Mesendoderm (in vitro differentiated cells): ENCODE results near the gene PCDH1.
A peak's percentile ranks its signal among the peaks of the same experiment; 100 is the strongest.

Source experiments
- DNase-seq: peaks from one replicate; pipeline ENCODE4 v3.0.0; 2013
- H2AK5ac ChIP-seq: 2 replicates; pipeline ENCODE4 v1.6.1; 2013; ENCODE audit warnings: low read length, inconsistent platforms
- H2BK120ac ChIP-seq: 2 replicates; pipeline ENCODE4 v1.6.1; 2013; ENCODE audit warnings: low read depth, mild to moderate bottlenecking, low read length, moderate library complexity, mixed read lengths
- H2BK15ac ChIP-seq: replicated peaks from 2 replicates; pipeline ENCODE4 v1.6.1; 2013; ENCODE audit warnings: low read depth, mild to moderate bottlenecking, moderate library complexity
- H2BK5ac ChIP-seq: 2 replicates; pipeline ENCODE4 v1.6.1; 2013; ENCODE audit warnings: low read length, inconsistent platforms
- H3K18ac ChIP-seq: 2 replicates; pipeline ENCODE4 v1.6.1; 2013; ENCODE audit warnings: mild to moderate bottlenecking, low read length, mixed read lengths
- H3K23ac ChIP-seq: one replicate; pipeline ENCODE4 v1.6.1; 2013; ENCODE audit warnings: low read length
- H3K27ac ChIP-seq: 2 replicates; pipeline ENCODE4 v1.5.1; 2013; ENCODE audit warnings: low read depth, mild to moderate bottlenecking, inconsistent platforms, low read length, moderate library complexity
- H3K27me3 ChIP-seq: 2 replicates; pipeline ENCODE4 v1.6.1; 2013; ENCODE audit warnings: low read length, control low read depth, mild to moderate bottlenecking, inconsistent platforms; ENCODE audit not compliant: insufficient read depth, poor library complexity
- H3K36me3 ChIP-seq: 2 replicates; pipeline ENCODE4 v1.6.1; 2013; ENCODE audit warnings: low read length, inconsistent platforms; ENCODE audit not compliant: control insufficient read depth, insufficient read depth
- H3K4ac ChIP-seq: one replicate; pipeline ENCODE4 v1.6.1; 2013; ENCODE audit warnings: low read depth, mild to moderate bottlenecking, low read length, moderate library complexity
- H3K4me1 ChIP-seq: 2 replicates; pipeline ENCODE4 v1.6.1; 2013; ENCODE audit warnings: low read depth, low read length, inconsistent platforms; ENCODE audit not compliant: control insufficient read depth
- H3K4me2 ChIP-seq: 2 replicates; pipeline ENCODE4 v1.6.1; 2013; ENCODE audit warnings: low read length
- H3K4me3 ChIP-seq: 2 replicates; pipeline ENCODE4 v1.5.1; 2013; ENCODE audit warnings: mild to moderate bottlenecking, low read length
- H3K56ac ChIP-seq: one replicate; pipeline ENCODE4 v1.6.1; 2013; ENCODE audit warnings: low read length
- H3K79me1 ChIP-seq: 2 replicates; pipeline ENCODE4 v1.6.1; 2013; ENCODE audit warnings: low read length, inconsistent platforms
- H3K79me2 ChIP-seq: 2 replicates; pipeline ENCODE4 v1.6.1; 2013; ENCODE audit warnings: mild to moderate bottlenecking, low read length; ENCODE audit not compliant: control insufficient read depth, insufficient read depth
- H3K9ac ChIP-seq: 2 replicates; pipeline ENCODE4 v1.6.1; 2013; ENCODE audit warnings: low read length, inconsistent platforms
- H4K5ac ChIP-seq: one replicate; pipeline ENCODE4 v1.6.1; 2013; ENCODE audit warnings: low read length
- H4K8ac ChIP-seq: one replicate; pipeline ENCODE4 v1.6.1; 2013; ENCODE audit warnings: low read depth, mild to moderate bottlenecking, control low read depth, low read length, moderate library complexity
- WGBS: extraction: QIAGEN DNeasy Blood & Tissue Kit; methylation state at CpG from one replicate; pipeline ENCODE4 v1.1.7; 2013; ENCODE audit warnings: low lambda C conversion rate, missing lambda C conversion rate; ENCODE audit not compliant: insufficient coverage; ENCODE audit errors: extremely low coverage; 5-methylcytosine and 5-hydroxymethylcytosine counted together

The PCDH1 gene

GRCh38 chr5:141828162-141828561 lies 50.0 kb downstream of the PCDH1 start:
- no peaks in the 10 kb centered on the region for H3K4me1 ChIP-seq
- H2AK5ac ChIP-seq, result no peak overlapping the region
- H4K5ac ChIP-seq, result no peak overlapping the region
- H3K9ac ChIP-seq, result no peak overlapping the region
- DNase-seq, result no peak
- H3K23ac ChIP-seq, result no peak overlapping the region
- no peaks in the 10 kb centered on the region for H3K79me2 ChIP-seq
- H3K4ac ChIP-seq, result no peak overlapping the region
- no peak overlapping the region for H3K4me2 ChIP-seq
- no peak overlapping the region for H2BK15ac ChIP-seq
- no peak overlapping the region for H3K4me3 ChIP-seq
- no peak overlapping the region for H3K27ac ChIP-seq
- H3K36me3 ChIP-seq, result no peaks in the 10 kb centered on the region
- H3K56ac ChIP-seq, result no peak overlapping the region
- H4K8ac ChIP-seq, result no peak overlapping the region
- no peak overlapping the region for H2BK5ac ChIP-seq
- H2BK120ac ChIP-seq, result no peak overlapping the region
- WGBS, result no CpG with 5 or more reads among the region's 4 CpGs
- H3K27me3 ChIP-seq, result no peaks in the 10 kb centered on the region
- H3K79me1 ChIP-seq, result no peaks in the 10 kb centered on the region
- no peak overlapping the region for H3K18ac ChIP-seq

GRCh38 chr5:141826674-141827073 lies 51.5 kb downstream of the PCDH1 start:
- no peak overlapping the region for H3K18ac ChIP-seq
- no peaks in the 10 kb centered on the region for H3K36me3 ChIP-seq
- H3K9ac ChIP-seq, result no peak overlapping the region
- peak overlapping the region; percentile 32 for H2AK5ac ChIP-seq
- H4K8ac ChIP-seq, result no peak overlapping the region
- H2BK15ac ChIP-seq, result no peak overlapping the region
- no peak overlapping the region for H2BK120ac ChIP-seq
- H3K4ac ChIP-seq, result no peak overlapping the region
- H3K79me2 ChIP-seq, result no peaks in the 10 kb centered on the region
- H3K27ac ChIP-seq, result no peak overlapping the region
- H3K4me3 ChIP-seq, result no peak overlapping the region
- no peak for DNase-seq
- H2BK5ac ChIP-seq, result no peak overlapping the region
- no peak overlapping the region for H3K4me2 ChIP-seq
- H3K79me1 ChIP-seq, result no peaks in the 10 kb centered on the region
- H4K5ac ChIP-seq, result no peak overlapping the region
- WGBS, result no CpG with 5 or more reads among the region's 4 CpGs
- no peak overlapping the region for H3K23ac ChIP-seq
- peaks cover 1% of the 10 kb centered on the region for H3K4me1 ChIP-seq
- no peaks in the 10 kb centered on the region for H3K27me3 ChIP-seq
- peak overlapping the region; percentile 35 for H3K56ac ChIP-seq

- Histone ChIP-seq H3K27ac (no peak overlapping the region), H3K4me1 (peaks cover 1% of the 10 kb centered on the region), H3K9ac (no peak overlapping the region), H4K8ac (no peak overlapping the region), H2AK5ac (no peak overlapping the region), H3K4me3 (no peak overlapping the region), H3K27me3 (no peaks in the 10 kb centered on the region), H3K56ac (peak overlapping the region; percentile 35), H3K23ac (no peak overlapping the region), H3K18ac (no peak overlapping the region), H3K4me2 (no peak overlapping the region), H4K5ac (no peak overlapping the region), H3K36me3 (no peaks in the 10 kb centered on the region), H2BK5ac (no peak overlapping the region), H2BK15ac (no peak overlapping the region), H3K79me2 (no peaks in the 10 kb centered on the region), H3K79me1 (no peaks in the 10 kb centered on the region), H3K4ac (no peak overlapping the region), H2BK120ac (no peak overlapping the region)
- DNase-seq, result no peak
- no CpG with 5 or more reads among the region's 10 CpGs for WGBS
These were observed 52.2 kb downstream of the PCDH1 start for GRCh38 chr5:141825791-141826560.

GRCh38 chr5:141825241-141825671 lies 53.0 kb downstream of the PCDH1 start:
- no CpG with 5 or more reads among the region's 10 CpGs for WGBS
- H3K4me2 ChIP-seq, result no peak overlapping the region
- peak overlapping the region; percentile 64 for H3K56ac ChIP-seq
- H3K18ac ChIP-seq, result no peak overlapping the region
- H3K4me1 ChIP-seq, result peaks cover 1% of the 10 kb centered on the region
- no peaks in the 10 kb centered on the region for H3K27me3 ChIP-seq
- no peak for DNase-seq
- H3K23ac ChIP-seq, result peak overlapping the region; percentile 6
- no peaks in the 10 kb centered on the region for H3K79me2 ChIP-seq
- no peak overlapping the region for H3K4ac ChIP-seq
- no peak overlapping the region for H2BK5ac ChIP-seq
- no peak overlapping the region for H2BK120ac ChIP-seq
- H2BK15ac ChIP-seq, result no peak overlapping the region
- no peak overlapping the region for H2AK5ac ChIP-seq
- no peak overlapping the region for H4K8ac ChIP-seq
- no peak overlapping the region for H3K27ac ChIP-seq
- no peak overlapping the region for H3K4me3 ChIP-seq
- no peaks in the 10 kb centered on the region for H3K79me1 ChIP-seq
- H3K9ac ChIP-seq, result no peak overlapping the region
- no peaks in the 10 kb centered on the region for H3K36me3 ChIP-seq
- H4K5ac ChIP-seq, result no peak overlapping the region

- H3K27me3 ChIP-seq, result no peaks in the 10 kb centered on the region
- H2AK5ac ChIP-seq, result no peak overlapping the region
- H3K4ac ChIP-seq, result no peak overlapping the region
- H4K5ac ChIP-seq, result no peak overlapping the region
- H3K79me2 ChIP-seq, result no peaks in the 10 kb centered on the region
- H3K4me2 ChIP-seq, result no peak overlapping the region
- H3K4me3 ChIP-seq, result no peak overlapping the region
- H2BK15ac ChIP-seq, result no peak overlapping the region
- no peak overlapping the region for H3K56ac ChIP-seq
- no peak overlapping the region for H3K23ac ChIP-seq
- no peak overlapping the region for H4K8ac ChIP-seq
- no CpG with 5 or more reads among the region's 3 CpGs for WGBS
- no peak overlapping the region for H3K27ac ChIP-seq
- H3K18ac ChIP-seq, result no peak overlapping the region
- H3K79me1 ChIP-seq, result no peaks in the 10 kb centered on the region
- H3K9ac ChIP-seq, result no peak overlapping the region
- no peaks in the 10 kb centered on the region for H3K36me3 ChIP-seq
- peaks cover 1% of the 10 kb centered on the region for H3K4me1 ChIP-seq
- DNase-seq, result no peak
- H2BK5ac ChIP-seq, result no peak overlapping the region
- no peak overlapping the region for H2BK120ac ChIP-seq
These were observed 53.5 kb downstream of the PCDH1 start for GRCh38 chr5:141824717-141825116.

- no peaks in the 10 kb centered on the region for H3K79me1 ChIP-seq
- no peak overlapping the region for H2BK5ac ChIP-seq
- H2BK120ac ChIP-seq, result no peak overlapping the region
- no peaks in the 10 kb centered on the region for H3K27me3 ChIP-seq
- no peak overlapping the region for H3K18ac ChIP-seq
- H3K4me3 ChIP-seq, result no peak overlapping the region
- DNase-seq, result no peak
- H3K23ac ChIP-seq, result no peak overlapping the region
- no peak overlapping the region for H3K4me2 ChIP-seq
- no peak overlapping the region for H2BK15ac ChIP-seq
- no CpG with 5 or more reads among the region's 3 CpGs for WGBS
- no peak overlapping the region for H4K5ac ChIP-seq
- H3K4me1 ChIP-seq, result peaks cover 1% of the 10 kb centered on the region
- no peaks in the 10 kb centered on the region for H3K79me2 ChIP-seq
- H3K4ac ChIP-seq, result no peak overlapping the region
- no peak overlapping the region for H2AK5ac ChIP-seq
- H3K56ac ChIP-seq, result no peak overlapping the region
- H3K36me3 ChIP-seq, result no peaks in the 10 kb centered on the region
- H3K9ac ChIP-seq, result no peak overlapping the region
- no peak overlapping the region for H4K8ac ChIP-seq
- H3K27ac ChIP-seq, result no peak overlapping the region
These were observed 55.2 kb downstream of the PCDH1 start for GRCh38 chr5:141823056-141823455.
